Stimulated activated CD4-positive, alpha-beta T cell treated with anti-CD3 and anti-CD28 coated beads, TNF-alpha, amount 100 ng/mL, for 4 hours (primary cell): ENCODE data around the gene KRTAP5-10.
"Not testable (repeated sequence)": the region's sequence is repeated elsewhere in the genome, so short reads cannot be mapped to it uniquely, and the experiment has no call there.

Source experiments
- DNase-seq, 3 experiments: peaks; one replicate each; pipeline ENCODE4 v3.0.0-alpha.2; 2020; ENCODE audit warnings: low read depth in 3 of 3

KRTAP5-10 gene

GRCh38 chr11:71542879-71543777 is 22.2 kb upstream of the KRTAP5-10 start:
- no peak for DNase-seq

DNA sequence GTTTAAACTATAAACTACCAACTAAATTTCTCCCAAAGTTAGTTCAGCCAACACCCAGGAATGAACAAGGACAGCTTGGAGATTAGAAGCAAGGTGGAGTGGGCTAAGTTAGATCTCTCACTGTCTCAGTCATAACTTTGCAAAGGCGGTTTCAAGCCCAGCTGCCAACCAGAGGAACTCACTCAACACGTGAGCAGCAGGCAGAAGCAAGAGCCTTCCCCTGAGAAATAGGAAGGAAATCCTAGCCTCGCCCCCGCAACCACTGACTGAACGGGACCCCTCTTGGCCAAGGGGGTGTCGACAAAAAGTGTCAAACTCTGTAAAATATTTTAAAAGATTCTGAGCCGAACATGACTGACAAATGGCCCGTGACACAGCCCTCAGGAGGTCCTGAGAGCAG is 21.5 kb upstream of the KRTAP5-10 start:
- no peak for DNase-seq

GRCh38 chr11:71544525-71545214 is 20.7 kb upstream of the KRTAP5-10 start:
- DNase-seq, result no peak

DNA sequence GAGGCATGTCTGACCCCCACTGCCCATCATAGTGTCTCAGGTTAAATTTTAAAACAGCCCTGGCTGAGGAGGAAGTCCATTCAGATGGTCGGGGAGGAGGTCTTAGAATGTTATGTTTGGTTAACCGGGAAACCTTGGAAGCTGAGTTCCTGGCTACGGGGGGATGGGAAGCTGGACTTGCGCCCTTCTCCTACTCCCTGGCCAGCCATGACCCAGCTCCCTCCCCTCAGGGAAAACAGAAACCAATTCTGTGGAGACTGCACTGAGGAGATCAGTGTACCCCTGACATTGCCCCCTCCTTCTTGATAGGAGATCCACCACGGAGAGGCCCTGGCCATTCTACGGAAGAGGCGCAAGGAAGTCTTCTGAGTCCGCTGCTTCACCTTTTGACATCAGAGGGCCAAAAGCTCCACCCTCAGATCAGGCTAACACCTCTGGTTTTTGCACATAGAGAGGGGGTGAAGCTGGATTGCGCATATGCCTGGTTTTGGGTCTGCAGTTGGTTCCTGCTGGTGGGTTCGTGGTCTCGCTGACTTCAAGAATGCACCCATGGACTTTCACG is 19.9 kb upstream of the KRTAP5-10 start:
- no peak for DNase-seq

DNA sequence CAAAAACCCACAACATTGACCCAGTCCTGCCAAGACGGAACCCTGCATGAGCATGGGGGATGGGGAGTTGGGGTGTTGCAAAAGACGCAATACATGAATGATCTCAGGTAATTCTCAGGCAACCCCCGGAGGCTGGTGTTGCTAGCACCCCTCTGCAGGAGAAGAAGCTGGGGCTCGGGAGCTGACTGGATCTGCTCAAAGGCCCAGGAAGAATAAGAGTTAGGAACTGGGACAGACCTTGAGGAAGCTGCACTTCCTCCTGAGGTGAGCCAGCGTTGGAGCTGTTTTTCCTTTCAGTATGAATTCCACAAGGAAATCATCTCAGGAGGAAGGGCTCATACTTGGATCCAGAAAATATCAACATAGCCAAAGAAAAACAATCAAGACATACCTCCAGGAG is 17.2 kb upstream of the KRTAP5-10 start, which contains the start of gene KRTAP5-9:
Gene KRTAP5-9, plus strand, starts transcription at position 301 of the 400 bp plus-strand sequence. CDS start 238 bp downstream, outside the sequence.
- no peak for DNase-seq

- no peak for DNase-seq
Observed at GRCh38 chr11:71548716-71549151, 16.6 kb upstream of the KRTAP5-10 start.

DNA sequence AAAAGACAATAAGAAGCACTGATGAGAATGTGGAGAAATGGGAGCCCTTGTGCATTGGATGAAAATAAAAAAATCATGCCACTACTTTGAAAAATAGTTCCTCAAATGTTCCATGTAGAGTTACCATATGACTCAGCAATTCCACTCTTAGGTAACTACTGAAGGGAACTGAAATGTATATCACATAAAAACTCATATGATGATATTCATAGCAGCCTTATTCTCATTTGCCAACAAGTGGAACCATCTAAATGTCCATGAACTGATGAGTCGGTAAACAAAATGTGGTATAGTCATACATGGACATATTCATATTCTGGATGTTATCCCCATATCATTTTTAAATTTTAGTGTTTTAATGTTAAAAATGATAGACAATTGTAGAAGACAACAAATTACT is 13.7 kb upstream of the KRTAP5-10 start:
- DNase-seq, result no peak

- DNase-seq, result no peak
Observed at GRCh38 chr11:71554996-71555395, 10.4 kb upstream of the KRTAP5-10 start.

- DNase-seq, result no peak
Observed at GRCh38 chr11:71555508-71555907, 9.9 kb upstream of the KRTAP5-10 start.

DNA sequence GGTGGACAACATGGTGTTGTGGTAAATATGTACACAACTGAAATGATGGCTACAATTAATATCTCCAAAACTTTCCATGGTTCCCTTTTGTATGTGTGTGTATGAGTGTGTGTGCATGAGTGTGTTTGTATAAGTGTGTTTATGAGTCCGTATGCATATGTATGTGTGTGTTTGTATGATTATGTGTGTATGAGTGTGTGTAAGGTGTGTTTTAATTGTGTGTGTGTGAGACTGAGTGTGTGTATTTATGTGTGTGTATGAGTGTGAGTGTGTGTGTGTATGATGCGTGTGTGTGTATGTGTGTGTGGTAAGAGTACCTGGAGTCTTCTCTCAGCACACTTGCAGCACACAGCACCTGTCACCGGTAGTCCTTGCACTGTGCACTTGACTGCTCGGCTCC is 9.3 kb upstream of the KRTAP5-10 start:
- DNase-seq, result no peak

DNA sequence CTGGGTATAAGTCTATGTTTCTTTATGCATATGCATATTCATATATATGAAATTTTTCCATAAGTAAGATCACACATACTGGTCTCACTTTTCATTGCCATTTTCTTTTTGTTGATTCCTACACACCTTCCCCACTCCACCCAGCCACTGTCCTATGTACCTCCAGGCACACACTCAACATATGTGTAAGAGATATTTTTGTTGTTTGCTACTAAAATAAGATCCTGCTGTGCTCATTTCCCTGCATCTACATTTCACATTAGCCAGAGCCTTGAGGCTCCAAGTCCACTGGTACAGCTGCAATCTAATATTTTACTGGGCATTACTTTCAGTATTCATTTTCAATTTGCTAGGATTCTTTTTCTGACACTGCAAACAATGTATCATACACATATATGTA is 8.1 kb upstream of the KRTAP5-10 start:
- no peak for DNase-seq

DNA sequence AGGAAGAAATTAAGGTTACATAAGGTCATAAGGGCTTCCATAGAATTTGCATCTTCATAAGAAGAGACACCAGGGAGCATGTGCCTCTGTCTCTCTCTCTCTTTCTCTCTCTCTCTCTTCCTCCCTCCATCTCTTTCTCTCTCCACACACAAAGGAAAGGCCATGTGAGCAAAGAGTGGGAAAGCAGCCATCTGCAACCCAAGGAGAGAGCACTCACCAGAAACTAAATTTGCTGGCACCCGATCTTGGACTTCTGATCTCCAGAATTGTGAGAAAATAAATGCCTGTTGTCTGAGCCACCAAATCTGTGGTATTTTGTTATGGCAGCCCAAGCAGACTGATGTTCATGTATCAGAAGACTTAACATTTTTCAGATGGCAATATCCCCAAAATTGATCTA is 6.4 kb upstream of the KRTAP5-10 start:
- no peak for DNase-seq

GRCh38 chr11:71562120-71562519 is 3.2 kb upstream of the KRTAP5-10 start:
- DNase-seq, result no peak

DNA sequence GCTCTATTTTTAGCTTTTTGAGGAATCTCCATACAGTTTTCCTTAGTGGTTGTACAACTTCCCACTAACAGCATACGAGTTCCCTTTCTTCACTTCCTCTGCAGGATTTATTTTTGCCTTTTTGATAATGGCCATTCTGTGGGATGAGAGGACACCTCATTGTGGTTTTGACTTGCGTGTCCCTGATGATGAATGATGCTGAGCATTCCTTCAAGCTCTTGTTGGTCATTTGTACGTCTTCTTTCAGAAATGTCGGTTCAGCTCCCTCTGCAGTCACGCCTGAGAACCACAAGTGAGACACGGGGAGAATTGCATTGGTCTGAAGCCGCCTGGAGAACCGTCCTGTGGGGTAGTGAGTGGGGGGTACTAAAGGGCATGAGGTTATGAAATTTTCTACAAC is 2.0 kb upstream of the KRTAP5-10 start:
- DNase-seq, result no peak

GRCh38 chr11:71564430-71564829 is 933 bp upstream of the KRTAP5-10 start:
- DNase-seq, result no peak

GRCh38 chr11:71566081-71566620 is 788 bp downstream of the KRTAP5-10 start:
- DNase-seq, result no peak

DNA sequence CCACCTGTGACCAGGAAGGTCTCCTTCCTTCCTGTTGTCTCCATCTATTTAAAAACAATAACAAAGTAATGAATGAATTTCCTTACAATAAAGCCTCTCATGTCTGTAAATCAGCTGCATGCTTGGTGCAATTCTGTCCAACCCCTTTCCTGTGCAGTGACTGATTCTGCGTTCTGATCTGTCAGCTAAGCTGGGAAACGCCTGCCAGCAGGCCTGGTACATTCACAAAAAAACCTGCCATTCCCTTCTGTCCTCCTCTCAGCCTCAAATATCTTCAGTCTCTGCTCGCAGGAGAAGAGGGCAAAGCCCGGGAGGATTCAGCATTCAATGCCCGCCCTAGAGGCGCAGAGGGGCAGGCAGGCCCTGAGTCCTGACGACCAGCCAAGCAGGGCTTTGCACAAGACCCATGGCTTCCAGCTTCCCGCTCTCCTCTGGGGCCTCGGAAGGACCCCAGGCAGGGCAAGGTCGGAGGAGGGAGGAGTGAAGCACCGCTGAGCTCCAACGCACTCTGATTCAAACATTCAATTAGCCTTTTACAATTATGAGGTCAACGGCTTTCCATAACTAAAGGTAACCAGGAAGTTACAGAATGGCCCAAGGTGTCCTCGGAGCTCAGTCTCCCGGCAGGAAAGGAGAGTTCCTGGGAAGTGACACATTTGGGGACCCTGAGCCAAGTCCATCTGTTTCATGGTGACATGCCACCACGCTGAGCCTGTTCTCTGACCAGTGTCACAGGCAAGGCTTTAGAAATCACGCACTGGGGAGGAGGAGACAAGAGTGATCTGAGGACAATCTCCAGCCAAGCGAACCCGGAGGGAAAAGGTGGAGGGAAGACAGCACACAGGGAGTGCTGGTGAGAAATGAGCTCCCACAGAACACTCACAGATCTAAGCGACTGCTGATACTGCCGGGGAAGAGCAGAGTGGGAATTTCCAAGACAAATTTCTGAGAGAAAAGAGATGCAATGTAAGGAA is 1.6 kb downstream of the KRTAP5-10 start:
- not testable (repeated sequence) for DNase-seq

DNA sequence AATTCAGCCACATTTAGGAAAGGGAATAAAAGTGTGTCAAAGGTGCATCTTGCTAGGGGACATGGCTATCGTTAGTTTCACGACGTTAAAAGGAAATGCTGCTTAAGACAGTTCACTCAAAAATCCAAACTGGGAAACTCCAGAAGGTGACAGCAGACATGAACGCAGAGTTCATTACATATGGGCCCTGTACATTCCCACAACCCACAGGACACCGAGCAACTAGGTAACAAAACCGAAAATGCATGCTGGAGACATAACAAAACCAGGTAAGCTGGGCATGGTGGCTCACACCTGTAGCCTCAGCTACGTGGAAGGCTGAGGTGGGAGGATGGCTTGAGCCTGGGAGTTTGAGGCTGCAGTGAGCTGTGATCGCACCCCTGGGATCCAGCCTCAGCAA is 2.3 kb downstream of the KRTAP5-10 start:
- not testable (repeated sequence) for DNase-seq

GRCh38 chr11:71568704-71569349 is 3.5 kb downstream of the KRTAP5-10 start:
- DNase-seq, result no peak

GRCh38 chr11:71571101-71571850 is 5.9 kb downstream of the KRTAP5-10 start:
- DNase-seq, result not testable (repeated sequence)
